B cell (primary cell): ENCODE measurements around the gene TTLL5. TPM values are rescaled to one million over a fixed set of nuclear protein-coding genes. Genes with fewer than 3 reads are reported as not detected.

Experiments
- ATAC-seq: fragments of 200-7000 bp; cut with Tn5 transposase; one replicate; pipeline ENCODE4 v1.10.0; 2021; ENCODE audit warnings: low read depth, mild to moderate bottlenecking, moderate number of reproducible peaks, moderate library complexity
- CTCF ChIA-PET: fragments of 350-600 bp; sonication (Branson Sonifier 250); formaldehyde crosslinking; loops from one replicate; lab custom pipeline; 2021; ENCODE audit warnings: antibody characterized with exemption, inconsistent platforms; lab: Charles Lee
- POLR2A ChIA-PET: fragments of 350-600 bp; sonication (Branson Sonifier 250); formaldehyde crosslinking; loops from one replicate; lab custom pipeline; 2021; ENCODE audit warnings: antibody characterized with exemption; lab: Charles Lee
- DNase-seq: peaks from one replicate; pipeline ENCODE4 v3.0.0; 2013
- H2AFZ ChIP-seq: 2 replicates; pipeline ENCODE4 v1.6.1; 2012; ENCODE audit warnings: mild to moderate bottlenecking, low read depth, low read length; ENCODE audit not compliant: insufficient read depth, poor library complexity, severe bottlenecking
- H3K27ac ChIP-seq, 2 donors: 1 replicate in 1 of 2; 2 replicates in 1 of 2; pipeline ENCODE4 v1.5.1; 2012 to 2013; ENCODE audit warnings: low read length in 2 of 2, mild to moderate bottlenecking in 2 of 2, moderate library complexity in 1 of 2
- H3K27me3 ChIP-seq, 4 experiments: fragments of 200-600 bp in 1 of 4; sonication (generic) in 1 of 4; replicated peaks in 1 of 4; 1 replicate in 2 of 4; 2 replicates in 2 of 4; pipeline versions ENCODE4 v1.6.1 to v1.7.0; 2013 to 2016; ENCODE audit warnings: low read length in 3 of 4, mild to moderate bottlenecking in 2 of 4, mixed read lengths in 1 of 4, moderate library complexity in 1 of 4; ENCODE audit not compliant: insufficient read depth in 4 of 4, control insufficient read depth in 3 of 4; ENCODE audit errors: control extremely low read depth in 1 of 4
- H3K36me3 ChIP-seq, 2 experiments: replicated peaks in 1 of 2; 1 replicate in 1 of 2; 2 replicates in 1 of 2; pipeline versions ENCODE4 v1.6.1 to v1.7.1; 2013; ENCODE audit warnings: low read length in 1 of 2; ENCODE audit not compliant: insufficient read depth in 2 of 2, control insufficient read depth in 1 of 2; ENCODE audit errors: control extremely low read depth in 1 of 2, extremely low read depth in 1 of 2
- H3K4me1 ChIP-seq, 2 donors: fragments of 200-600 bp in 1 of 2; sonication (generic) in 1 of 2; 1 replicate in 1 of 2; 2 replicates in 1 of 2; pipeline versions ENCODE4 v1.5.1 to v1.6.1; 2013 to 2017; ENCODE audit warnings: low read length in 2 of 2; ENCODE audit not compliant: control insufficient read depth in 2 of 2, insufficient read depth in 2 of 2
- H3K4me2 ChIP-seq: replicated peaks from 2 replicates; pipeline ENCODE3; 2012; ENCODE audit warnings: mild to moderate bottlenecking, low read depth, low read length; ENCODE audit not compliant: poor library complexity, severe bottlenecking
- H3K4me3 ChIP-seq, 5 experiments: fragments of 200-600 bp in 1 of 5; sonication (generic) in 1 of 5; 1 replicate in 3 of 5; 2 replicates in 2 of 5; pipeline versions ENCODE4 v1.5.1 to v1.7.0; 2011 to 2016; ENCODE audit warnings: low read length in 4 of 5, mild to moderate bottlenecking in 4 of 5, low read depth in 2 of 5, control low read depth in 1 of 5, moderate library complexity in 1 of 5; ENCODE audit not compliant: insufficient read depth in 1 of 5; ENCODE audit errors: control extremely low read depth in 1 of 5, extremely low read depth in 1 of 5
- H3K79me2 ChIP-seq: fragments of 200-600 bp; sonication (generic); one replicate; pipeline ENCODE4 v1.6.0; 2016; ENCODE audit warnings: low read length; ENCODE audit not compliant: control insufficient read depth, insufficient read depth
- H3K9ac ChIP-seq: fragments of 200-600 bp; sonication (generic); 2 replicates; pipeline ENCODE4 v1.6.1; 2017; ENCODE audit warnings: mild to moderate bottlenecking, low read length, moderate library complexity
- H3K9me3 ChIP-seq, 3 donors: one replicate each; pipeline versions ENCODE4 v1.6.1 to v1.7.1; 2013; ENCODE audit warnings: low read length in 2 of 3; ENCODE audit not compliant: control insufficient read depth in 2 of 3, insufficient read depth in 1 of 3; ENCODE audit errors: control extremely low read depth in 1 of 3
- H4K20me1 ChIP-seq: 2 replicates; pipeline ENCODE4 v1.6.0; 2012; ENCODE audit warnings: mild to moderate bottlenecking, low read length; ENCODE audit not compliant: insufficient read depth, control insufficient read depth, poor library complexity, severe bottlenecking
- H3K27ac Mint-ChIP-seq: one replicate; pipeline ENCODE4 v1.8.0; 2021; ENCODE audit warnings: mixed read lengths
- H3K27me3 Mint-ChIP-seq: one replicate; pipeline ENCODE4 v1.8.0; 2021; ENCODE audit warnings: mixed read lengths
- H3K4me1 Mint-ChIP-seq: one replicate; pipeline ENCODE4 v1.8.0; 2021; ENCODE audit warnings: mixed read lengths
- H3K4me3 Mint-ChIP-seq: one replicate; pipeline ENCODE4 v1.8.0; 2021; ENCODE audit warnings: mixed read lengths
- H3K9me3 Mint-ChIP-seq: one replicate; pipeline ENCODE4 v1.8.0; 2022; ENCODE audit warnings: mixed read lengths; ENCODE audit not compliant: insufficient read depth
- CTCF ChIP-seq: fragments of 200-600 bp; IDR thresholded peaks from one replicate; pipeline ENCODE4 v1.8.0; 2022; ENCODE audit warnings: antibody characterized with exemption, mild to moderate bottlenecking
- EZH2 ChIP-seq: IDR thresholded peaks from 2 replicates; pipeline ENCODE4 v1.6.1; 2012; ENCODE audit warnings: borderline replicate concordance, low read depth, mild to moderate bottlenecking, moderate library complexity, low read length; ENCODE audit not compliant: insufficient read depth, poor library complexity, severe bottlenecking
- WGBS: methylation state at CpG from one replicate; pipeline ENCODE4 v1.1.5; 2013; ENCODE audit warnings: missing lambda C conversion rate; ENCODE audit not compliant: insufficient coverage; 5-methylcytosine and 5-hydroxymethylcytosine counted together
- intact Hi-C: fragments of 100-400 bp; cut with micrococcal nuclease; formaldehyde crosslinking; loops from one replicate; pipeline ENCODE4 v1.10.0; 2022
- polyA plus RNA-seq: library from polyadenylated mRNA; depleted of rRNA; stranded (reverse); fragments of >200 nt; gene quantifications from 2 replicates; pipeline ENCODE4 v1.2.3, GENCODE V29; 2012
- total RNA-seq, 2 donors: library from RNA; stranded (reverse); fragments of 120-200 nt in 1 of 2; gene quantifications; 1 replicate in 1 of 2; 2 replicates in 1 of 2; pipeline versions ENCODE4 v1.2.3 to v1.2.4, GENCODE V29; 2013 to 2022

The TTLL5 gene
- total and polyA plus RNA-seq, 2 donors (not counting 1 experiment from before 2014, with no cell fraction given): 10.9 to 50.9 TPM

GRCh38 chr14:75794615-75795038 lies 133.6 kb downstream of the TTLL5 start:
- 100% methylated on average over 1 of the region's 2 CpGs for WGBS
- TF ChIP-seq CTCF: no peak
- TF ChIP-seq EZH2: no peak
- no peak overlapping the region for H3K4me3 ChIP-seq
- H4K20me1 ChIP-seq: no peaks in the 10 kb centered on the region
- H3K4me1 ChIP-seq: no peaks in the 10 kb centered on the region
- Mint-ChIP-seq H3K9me3 (peaks cover 19% of the 10 kb centered on the region), H3K4me1 (no peaks in the 10 kb centered on the region), H3K27me3 (no peaks in the 10 kb centered on the region), H3K27ac (no peak overlapping the region), H3K4me3 (no peak overlapping the region)
- H2AFZ ChIP-seq: no peak overlapping the region
- ChIA-PET CTCF (interaction anchor here (1.5 kb wide), 1 partner anchor 15 kb away, joined by 4 read pairs; no protein-coding TSS in a partner anchor), POLR2A (no interaction called here)
- H3K27ac ChIP-seq: no peak overlapping the region
- H3K9ac ChIP-seq: no peak overlapping the region
- H3K36me3 ChIP-seq: peaks cover 3% of the 10 kb centered on the region in 2 experiments
- no peak for DNase-seq
- no peak for ATAC-seq
- H3K4me2 ChIP-seq: no peak overlapping the region
- H3K27me3 ChIP-seq: no peaks in the 10 kb centered on the region
- no peaks in the 10 kb centered on the region for H3K79me2 ChIP-seq
- intact Hi-C loops: no loop called here
- H3K9me3 ChIP-seq: peaks cover 0 to 2% (median 1%) of the 10 kb centered on the region in 3 donors

- Mint-ChIP-seq H3K4me3 (no peak overlapping the region), H3K27ac (no peak overlapping the region), H3K4me1 (no peaks in the 10 kb centered on the region), H3K27me3 (no peaks in the 10 kb centered on the region), H3K9me3 (peaks cover 19% of the 10 kb centered on the region)
- POLR2A ChIA-PET: no interaction called here
- Histone ChIP-seq H3K79me2 (no peaks in the 10 kb centered on the region), H3K27me3 (no peaks in the 10 kb centered on the region), H3K4me1 (no peaks in the 10 kb centered on the region), H3K9me3 (peaks cover 2 to 7% (median 6%) of the 10 kb centered on the region in 3 donors), H3K27ac (no peak overlapping the region), H3K4me3 (no peak overlapping the region), H3K9ac (no peak overlapping the region), H4K20me1 (no peaks in the 10 kb centered on the region), H2AFZ (no peak overlapping the region), H3K4me2 (no peak overlapping the region), H3K36me3 (peaks cover 4 to 5% of the 10 kb centered on the region in 2 experiments)
- CTCF ChIA-PET: no interaction called here
- intact Hi-C loops: no loop called here
- DNase-seq (no peak), ATAC-seq (no peak)
- no peak for TF ChIP-seq CTCF
- TF ChIP-seq EZH2: no peak
- WGBS: 100% methylated on average over 5 of the region's 5 CpGs
These were observed 139.7 kb downstream of the TTLL5 start for GRCh38 chr14:75800792-75801191.
